MCF 10A (cell line): ENCODE measurements around the gene P2RX7. TPM values are rescaled to one million over a fixed set of nuclear protein-coding genes. Genes with fewer than 3 reads are reported as not detected.
"Not testable (repeated sequence)": the region's sequence is repeated elsewhere in the genome, so short reads cannot be mapped to it uniquely, and the experiment has no call there.

Experiments used
- BruUV-seq: library from RNA; stranded (reverse); fragments of 400-500 nt; replicated peaks from 2 replicates; lab custom pipeline; 2021; lab: Mats Ljungman, UMichigan
- CTCF ChIA-PET: fragments of 300-600 bp; sonication (Branson Sonifier 250); formaldehyde crosslinking; extraction: SDS; loops from one replicate; lab custom pipeline; 2021; ENCODE audit warnings: antibody characterized with exemption, inconsistent platforms; lab: Yijun Ruan, JAX
- POLR2A ChIA-PET: fragments of 300-600, 350-650 bp; sonication (Branson Sonifier 250); formaldehyde crosslinking; extraction: SDS; loops from one replicate; lab custom pipeline; 2020; ENCODE audit warnings: antibody characterized with exemption, inconsistent platforms; lab: Yijun Ruan, JAX
- DNase-seq: peaks from one replicate; pipeline ENCODE4 v3.0.0-alpha.2; 2018; ENCODE audit not compliant: unreplicated experiment
- H3K27ac Mint-ChIP-seq: one replicate; pipeline ENCODE4 v1.8.0; 2022; ENCODE audit warnings: mild to moderate bottlenecking, low read depth, mixed read lengths; ENCODE audit not compliant: unreplicated experiment
- H3K27me3 Mint-ChIP-seq: one replicate; pipeline ENCODE4 v1.8.0; 2022; ENCODE audit warnings: mixed read lengths; ENCODE audit not compliant: insufficient read depth, unreplicated experiment
- H3K36me3 Mint-ChIP-seq: one replicate; pipeline ENCODE4 v1.8.0; 2022; ENCODE audit warnings: mild to moderate bottlenecking, moderate library complexity, mixed read lengths; ENCODE audit not compliant: insufficient read depth, unreplicated experiment
- H3K4me1 Mint-ChIP-seq: one replicate; pipeline ENCODE4 v1.8.0; 2022; ENCODE audit warnings: mixed read lengths; ENCODE audit not compliant: insufficient read depth, unreplicated experiment
- H3K4me3 Mint-ChIP-seq: one replicate; pipeline ENCODE4 v1.8.0; 2022; ENCODE audit warnings: mild to moderate bottlenecking, moderate library complexity, mixed read lengths; ENCODE audit not compliant: unreplicated experiment
- H3K9me3 Mint-ChIP-seq: one replicate; pipeline ENCODE4 v1.8.0; 2022; ENCODE audit warnings: mixed read lengths; ENCODE audit not compliant: unreplicated experiment
- intact Hi-C: fragments of 100-400 bp; cut with micrococcal nuclease; formaldehyde crosslinking; loops from 2 replicates; pipeline ENCODE4 v1.14.1; 2022
- total RNA-seq: library from RNA; stranded (reverse); gene quantifications from 2 replicates; pipeline ENCODE4 v1.2.3, GENCODE V29; 2022
- TF ChIP-seq, protein P1 (sequence below): fragments of 200-600 bp; IDR thresholded peaks from one replicate; pipeline ENCODE4 v1.8.0; 2022; ENCODE audit warnings: antibody characterized with exemption, mild to moderate bottlenecking; ENCODE audit not compliant: unreplicated experiment

Gene P2RX7
- total RNA-seq, 1 experiment from 2014 or later: 0.68 TPM

DNA sequence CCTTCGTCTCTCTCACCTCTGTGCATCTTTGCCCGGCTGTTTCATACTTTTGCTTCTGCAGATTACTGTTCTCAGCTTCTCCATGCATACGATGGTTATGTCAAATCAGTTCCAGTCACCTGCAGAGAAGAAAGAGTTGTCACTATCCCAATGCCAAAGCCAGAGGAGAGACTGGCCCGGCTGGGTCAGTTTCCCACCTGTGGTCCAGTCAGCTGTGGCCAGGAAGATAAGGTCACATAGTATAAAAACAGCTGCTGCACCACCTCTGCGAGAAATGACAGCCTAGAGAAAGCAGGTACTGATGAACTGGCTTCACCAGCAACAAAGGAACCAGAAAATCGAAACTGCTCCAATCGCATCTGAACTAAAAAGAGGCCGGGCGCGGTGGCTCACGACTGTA lies 70.8 kb downstream of the P2RX7 start:
- POLR2A ChIA-PET: no interaction called here
- DNase-seq: no peak
- Mint-ChIP-seq H3K4me1 (no peaks in the 10 kb centered on the region), H3K27ac (no peak overlapping the region), H3K36me3 (no peaks in the 10 kb centered on the region), H3K27me3 (no peaks in the 10 kb centered on the region), H3K4me3 (no peak overlapping the region), H3K9me3 (no peaks in the 10 kb centered on the region)
- intact Hi-C loops: no loop called here
- TF ChIP-seq, protein P1, sequence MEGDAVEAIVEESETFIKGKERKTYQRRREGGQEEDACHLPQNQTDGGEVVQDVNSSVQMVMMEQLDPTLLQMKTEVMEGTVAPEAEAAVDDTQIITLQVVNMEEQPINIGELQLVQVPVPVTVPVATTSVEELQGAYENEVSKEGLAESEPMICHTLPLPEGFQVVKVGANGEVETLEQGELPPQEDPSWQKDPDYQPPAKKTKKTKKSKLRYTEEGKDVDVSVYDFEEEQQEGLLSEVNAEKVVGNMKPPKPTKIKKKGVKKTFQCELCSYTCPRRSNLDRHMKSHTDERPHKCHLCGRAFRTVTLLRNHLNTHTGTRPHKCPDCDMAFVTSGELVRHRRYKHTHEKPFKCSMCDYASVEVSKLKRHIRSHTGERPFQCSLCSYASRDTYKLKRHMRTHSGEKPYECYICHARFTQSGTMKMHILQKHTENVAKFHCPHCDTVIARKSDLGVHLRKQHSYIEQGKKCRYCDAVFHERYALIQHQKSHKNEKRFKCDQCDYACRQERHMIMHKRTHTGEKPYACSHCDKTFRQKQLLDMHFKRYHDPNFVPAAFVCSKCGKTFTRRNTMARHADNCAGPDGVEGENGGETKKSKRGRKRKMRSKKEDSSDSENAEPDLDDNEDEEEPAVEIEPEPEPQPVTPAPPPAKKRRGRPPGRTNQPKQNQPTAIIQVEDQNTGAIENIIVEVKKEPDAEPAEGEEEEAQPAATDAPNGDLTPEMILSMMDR: no peak
- no TSS peak for BruUV-seq
- CTCF ChIA-PET: interaction anchor here (1.1 kb wide), 1 partner anchor 144 kb away, joined by 3 read pairs; no protein-coding TSS in a partner anchor

DNA sequence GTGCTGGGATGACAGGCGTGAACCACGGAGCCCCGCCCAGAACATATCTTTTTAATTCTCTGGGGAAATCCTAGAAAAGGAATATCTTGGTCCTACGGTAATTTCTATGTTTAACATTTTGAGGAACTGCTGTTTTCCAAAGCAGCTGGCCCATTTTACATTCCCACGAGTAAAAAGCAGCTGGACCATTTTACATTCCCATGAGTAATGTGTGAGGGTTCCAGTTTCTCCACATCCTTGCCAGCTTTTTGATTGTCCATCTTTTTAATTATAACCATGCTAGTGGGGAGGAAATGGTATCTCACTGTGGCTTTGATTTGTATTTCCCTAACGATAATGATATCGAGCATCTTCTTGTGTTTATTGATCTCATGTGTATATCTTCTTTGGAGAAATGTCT lies 72.8 kb downstream of the P2RX7 start:
- no peak overlapping the region for H3K27ac Mint-ChIP-seq
- no peaks in the 10 kb centered on the region for H3K9me3 Mint-ChIP-seq
- ChIA-PET CTCF (no interaction called here), POLR2A (interaction anchor here (0.6 to 1.0 kb wide), 4 partner anchors 12 to 83 kb away, joined by 3 to 5 read pairs (median 3); no protein-coding TSS in a partner anchor)
- H3K36me3 Mint-ChIP-seq: peaks cover 3% of the 10 kb centered on the region
- DNase-seq: no peak
- intact Hi-C loops: no loop called here
- no peak overlapping the region for H3K4me3 Mint-ChIP-seq
- TF ChIP-seq, protein P1: no peak
- peaks cover under 1% of the 10 kb centered on the region for H3K4me1 Mint-ChIP-seq
- no TSS peak for BruUV-seq
- H3K27me3 Mint-ChIP-seq: no peaks in the 10 kb centered on the region

DNA sequence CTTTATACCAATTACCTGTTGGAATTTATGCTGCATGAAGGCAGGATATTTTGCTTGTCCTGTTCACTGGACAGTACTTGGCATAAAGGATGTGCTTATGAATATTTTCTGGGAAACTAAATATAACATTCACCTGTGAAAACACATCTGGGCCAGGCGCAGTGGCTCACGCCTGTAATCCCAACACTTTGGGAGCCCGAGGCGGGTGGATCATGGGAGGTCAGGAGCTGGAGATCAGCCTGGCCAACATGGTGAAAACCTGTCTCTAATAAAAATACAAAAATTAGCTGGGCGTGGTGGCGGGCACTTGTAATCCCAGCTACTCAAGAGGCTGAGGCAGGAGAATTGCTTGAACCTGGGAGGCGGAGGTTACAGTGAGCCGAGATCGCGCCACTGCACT lies 75.9 kb downstream of the P2RX7 start:
- H3K27me3 Mint-ChIP-seq, H3K36me3 Mint-ChIP-seq, H3K27ac Mint-ChIP-seq, H3K4me1 Mint-ChIP-seq, intact Hi-C loops, BruUV-seq, H3K9me3 Mint-ChIP-seq, DNase-seq: not testable (repeated sequence)
- ChIA-PET POLR2A (interaction anchor here (1.2 kb wide), 1 partner anchor 76 kb away, joined by 3 read pairs; the partner anchor contains the start of gene P2RX7), CTCF (interaction anchor here (0.6 to 1.2 kb wide), 2 partner anchors 24 to 508 kb away, joined by 4 to 6 read pairs; no protein-coding TSS in a partner anchor)
- peak overlapping the region; percentile 25 for H3K4me3 Mint-ChIP-seq

DNA sequence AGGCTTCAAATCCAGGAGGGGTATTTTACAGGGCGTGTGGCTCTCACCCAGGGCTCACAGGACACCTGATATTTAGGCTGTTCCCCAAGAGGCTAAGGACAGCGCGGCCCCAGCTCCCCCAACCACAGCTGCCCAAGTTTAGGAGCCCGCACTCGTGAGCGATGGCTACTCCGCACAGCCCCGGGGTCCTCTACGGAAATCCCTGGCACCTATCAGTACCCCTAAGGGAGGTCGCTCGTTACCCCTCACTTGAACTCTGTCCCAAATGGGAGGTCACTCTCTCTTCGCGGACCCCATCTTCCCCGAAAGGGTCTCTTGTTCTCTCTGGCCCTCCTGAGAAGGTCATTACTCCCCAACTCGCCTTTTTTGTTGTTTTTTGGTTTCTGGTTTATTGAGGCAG lies 76.5 kb downstream of the P2RX7 start:
- H3K27me3 Mint-ChIP-seq: no peaks in the 10 kb centered on the region
- DNase-seq: no peak
- H3K9me3 Mint-ChIP-seq: no peaks in the 10 kb centered on the region
- H3K4me1 Mint-ChIP-seq: peaks cover 8% of the 10 kb centered on the region
- POLR2A ChIA-PET: no interaction called here
- CTCF ChIA-PET: interaction anchor here (0.6 to 1.2 kb wide), 2 partner anchors 24 to 507 kb away, joined by 4 to 6 read pairs; no protein-coding TSS in a partner anchor
- TF ChIP-seq, protein P1: no peak
- intact Hi-C loops: no loop called here
- H3K36me3 Mint-ChIP-seq: peaks cover 9% of the 10 kb centered on the region
- peak overlapping the region; percentile 72 for H3K4me3 Mint-ChIP-seq
- BruUV-seq: TSS peak; percentile 74
- H3K27ac Mint-ChIP-seq: no peak overlapping the region
